ENCODE data around the gene ABTB1.
"Not testable (repeated sequence)": the region's sequence is repeated elsewhere in the genome, so short reads cannot be mapped to it uniquely, and the experiment has no call there.

ABTB1 gene

GRCh38 chr3:127673191-127674100, 694 bp downstream of the ABTB1 start:
- DNase-seq, result no peak

GRCh38 chr3:127674101-127674721, 1.5 kb downstream of the ABTB1 start:
- DNase-seq, result no peak

GRCh38 chr3:127674790-127675189, 2.0 kb downstream of the ABTB1 start:
- no peak for DNase-seq

- no peak for DNase-seq
Observed at GRCh38 chr3:127675651-127676391, 3.1 kb downstream of the ABTB1 start.

GRCh38 chr3:127676456-127676855, 3.7 kb downstream of the ABTB1 start:
- no peak for DNase-seq

GRCh38 chr3:127676921-127677351, 4.2 kb downstream of the ABTB1 start:
- no peak for DNase-seq

GRCh38 chr3:127677541-127678314, 5.0 kb downstream of the ABTB1 start:
- DNase-seq, result no peak

GRCh38 chr3:127678315-127678599, 5.5 kb downstream of the ABTB1 start:
- DNase-seq, result no peak

- no peak for DNase-seq
Observed at GRCh38 chr3:127678611-127679533, 6.1 kb downstream of the ABTB1 start.

- DNase-seq, result no peak
Observed at GRCh38 chr3:127679534-127680145, 6.9 kb downstream of the ABTB1 start.

- DNase-seq, result no peak
Observed at GRCh38 chr3:127680146-127680661, 7.5 kb downstream of the ABTB1 start.

- no peak for DNase-seq
Observed at GRCh38 chr3:127680798-127681221, 8.1 kb downstream of the ABTB1 start.

- DNase-seq, result not testable (repeated sequence)
Observed at GRCh38 chr3:127682175-127682554, 9.4 kb downstream of the ABTB1 start.

GRCh38 chr3:127682561-127682960, 9.8 kb downstream of the ABTB1 start:
- DNase-seq, result no peak

GRCh38 chr3:127684871-127685707, 12.3 kb downstream of the ABTB1 start:
- no peak for DNase-seq

- DNase-seq, result no peak
Observed at GRCh38 chr3:127685708-127686511, 13.2 kb downstream of the ABTB1 start.

- no peak for DNase-seq
Observed at GRCh38 chr3:127686512-127686894, 13.8 kb downstream of the ABTB1 start.

- DNase-seq, result no peak
Observed at GRCh38 chr3:127687228-127687737, 14.5 kb downstream of the ABTB1 start.

GRCh38 chr3:127688022-127688415, 15.3 kb downstream of the ABTB1 start:
- DNase-seq, result no peak
